SHP77 treated with DMSO at 0.1 percent for 48 hours (cell line): ENCODE data around the gene PDCD11.

Source experiments
- DNase-seq: peaks from one replicate; lab custom pipeline; 2025; lab: John Stamatoyannopoulos, UW

Gene PDCD11

GRCh38 chr10:103417601-103418000, 21.2 kb downstream of the PDCD11 start:
- no peak for DNase-seq

GRCh38 chr10:103419101-103419500, 22.7 kb downstream of the PDCD11 start:
- DNase-seq: no peak

DNA sequence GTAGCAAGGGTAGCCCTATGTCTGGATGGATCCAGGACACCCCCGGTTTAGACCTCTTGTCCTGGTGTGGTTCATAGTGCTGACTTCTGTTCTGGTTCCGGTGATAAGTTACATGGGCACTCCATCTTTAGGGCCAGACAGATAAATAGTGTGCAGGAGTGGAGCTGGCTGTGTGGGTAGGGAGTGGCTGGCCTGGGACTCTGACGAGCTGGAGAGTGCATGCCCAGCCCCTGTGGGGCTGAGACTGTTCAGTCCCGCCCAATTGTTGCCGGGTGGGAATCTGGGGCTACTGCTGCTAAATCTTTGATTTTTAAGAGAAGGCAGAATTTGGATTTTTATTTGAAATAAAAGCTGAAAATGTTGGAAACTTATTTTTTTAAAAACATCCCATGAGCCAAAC, 27.3 kb downstream of the PDCD11 start:
- no peak for DNase-seq

GRCh38 chr10:103427866-103428265, 31.4 kb downstream of the PDCD11 start:
- no peak for DNase-seq

DNA sequence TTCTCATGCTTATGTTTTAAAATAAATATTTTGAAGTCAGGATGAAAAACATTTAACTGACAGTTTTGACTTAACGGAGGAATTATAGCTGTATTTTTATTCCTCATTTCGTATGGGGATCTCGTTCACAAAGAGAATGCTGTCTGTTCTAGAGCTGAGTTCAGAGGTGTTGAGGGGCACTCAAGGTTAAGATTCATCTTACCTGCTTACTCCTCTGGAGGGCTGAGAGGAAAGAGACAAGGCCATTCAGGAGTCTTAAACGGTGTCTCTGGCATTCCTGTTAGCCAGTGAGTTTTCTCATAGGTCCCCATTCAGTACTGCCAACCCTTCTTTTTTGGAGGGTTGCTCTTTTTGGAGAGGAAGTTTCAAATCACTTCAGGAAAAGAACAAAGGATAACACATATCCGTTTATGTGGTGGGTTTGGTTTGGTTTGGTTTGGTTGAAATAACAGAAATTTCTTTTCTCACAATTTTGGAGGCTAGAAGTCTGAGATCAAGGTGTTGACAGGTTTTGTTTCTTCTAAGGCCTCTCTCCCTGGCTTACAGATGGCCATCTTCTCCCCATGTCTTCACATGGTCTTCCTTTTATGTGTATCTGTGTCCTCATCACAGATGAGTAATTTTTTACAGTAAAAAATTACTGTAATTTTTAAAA, 32.7 kb downstream of the PDCD11 start:
- DNase-seq: no peak

- no peak for DNase-seq
Observed at GRCh38 chr10:103429647-103430046, 33.2 kb downstream of the PDCD11 start.

DNA sequence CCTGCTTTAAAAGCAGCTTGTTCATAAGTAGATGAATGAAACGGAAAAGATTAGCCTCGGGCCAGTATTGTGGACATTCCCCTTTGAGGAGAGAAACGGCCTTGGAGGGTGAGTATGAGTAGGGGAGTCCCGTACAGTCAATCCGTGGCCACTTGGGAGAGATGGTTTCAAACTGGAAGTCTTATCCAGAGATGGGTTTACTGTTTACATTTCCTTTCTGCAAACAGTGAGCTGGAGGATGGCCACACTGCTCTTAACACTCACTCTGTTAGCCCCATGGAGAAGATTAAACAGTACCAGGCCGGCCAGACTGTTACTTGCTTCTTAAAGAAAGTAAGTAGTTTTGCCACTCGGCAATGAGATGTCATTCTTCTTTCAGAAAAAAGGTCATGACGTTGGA, 35.5 kb downstream of the PDCD11 start:
- DNase-seq: no peak

GRCh38 chr10:103433858-103434257, 37.4 kb downstream of the PDCD11 start:
- DNase-seq: no peak

GRCh38 chr10:103439776-103440175, 43.4 kb downstream of the PDCD11 start:
- DNase-seq: no peak

DNA sequence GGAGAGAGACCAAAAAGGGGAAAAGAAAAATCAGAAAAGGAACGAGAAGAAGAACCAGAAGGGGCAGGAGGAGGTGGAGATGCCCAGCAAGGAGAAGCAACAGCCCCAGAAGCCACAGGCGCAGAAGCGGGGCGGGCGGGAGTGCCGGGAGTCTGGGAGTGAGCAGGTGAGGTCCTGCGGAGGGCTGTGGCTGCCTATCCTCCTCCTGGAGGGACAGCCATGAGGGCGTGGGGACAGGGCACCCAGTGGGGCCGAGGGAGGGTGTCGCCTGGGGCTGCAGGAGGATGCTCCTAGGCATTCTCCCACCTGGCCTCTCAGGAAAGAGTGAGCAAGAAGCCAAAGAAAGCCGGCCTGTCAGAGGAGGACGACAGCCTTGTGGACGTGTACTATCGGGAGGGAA, 44.0 kb downstream of the PDCD11 start:
- no peak for DNase-seq

GRCh38 chr10:103441206-103441605, 44.8 kb downstream of the PDCD11 start:
- DNase-seq: no peak

DNA sequence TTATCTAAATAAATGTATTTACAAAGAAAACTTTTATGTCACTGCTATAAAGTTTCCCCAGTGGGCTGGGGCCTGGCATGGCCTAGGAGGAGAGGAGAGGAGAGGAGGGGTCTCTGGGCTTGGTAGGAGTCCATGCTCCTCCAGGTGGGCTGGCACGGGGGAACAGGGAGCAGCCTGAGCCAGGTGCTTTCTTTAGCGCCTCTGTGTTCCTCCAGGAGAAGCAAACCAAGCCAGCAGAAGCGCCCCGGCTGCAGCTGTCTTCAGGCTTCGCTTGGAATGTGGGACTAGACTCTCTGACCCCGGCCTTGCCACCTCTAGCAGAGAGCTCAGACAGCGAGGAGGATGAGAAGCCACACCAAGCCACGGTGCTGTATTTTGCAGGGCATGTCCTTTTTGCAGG, 45.2 kb downstream of the PDCD11 start:
- DNase-seq: no peak

DNA sequence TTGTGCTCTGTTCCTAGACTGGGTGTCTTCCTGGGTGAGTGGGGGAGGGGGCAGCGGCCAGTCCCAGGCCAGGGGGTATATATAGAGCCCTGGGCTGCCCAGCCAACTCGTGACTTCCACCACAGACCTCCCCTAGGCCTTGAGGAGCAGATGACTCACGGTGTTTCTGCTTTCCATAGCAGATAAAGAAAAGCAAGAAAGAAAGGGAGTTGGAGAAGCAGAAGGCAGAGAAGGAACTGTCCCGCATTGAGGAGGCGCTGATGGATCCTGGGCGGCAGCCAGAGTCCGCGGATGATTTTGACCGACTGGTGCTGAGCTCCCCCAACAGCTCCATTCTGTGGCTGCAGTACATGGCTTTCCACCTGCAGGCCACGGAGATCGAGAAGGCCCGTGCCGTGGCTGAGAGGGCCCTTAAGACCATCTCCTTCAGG, 45.6 kb downstream of the PDCD11 start:
- DNase-seq: no peak

DNA sequence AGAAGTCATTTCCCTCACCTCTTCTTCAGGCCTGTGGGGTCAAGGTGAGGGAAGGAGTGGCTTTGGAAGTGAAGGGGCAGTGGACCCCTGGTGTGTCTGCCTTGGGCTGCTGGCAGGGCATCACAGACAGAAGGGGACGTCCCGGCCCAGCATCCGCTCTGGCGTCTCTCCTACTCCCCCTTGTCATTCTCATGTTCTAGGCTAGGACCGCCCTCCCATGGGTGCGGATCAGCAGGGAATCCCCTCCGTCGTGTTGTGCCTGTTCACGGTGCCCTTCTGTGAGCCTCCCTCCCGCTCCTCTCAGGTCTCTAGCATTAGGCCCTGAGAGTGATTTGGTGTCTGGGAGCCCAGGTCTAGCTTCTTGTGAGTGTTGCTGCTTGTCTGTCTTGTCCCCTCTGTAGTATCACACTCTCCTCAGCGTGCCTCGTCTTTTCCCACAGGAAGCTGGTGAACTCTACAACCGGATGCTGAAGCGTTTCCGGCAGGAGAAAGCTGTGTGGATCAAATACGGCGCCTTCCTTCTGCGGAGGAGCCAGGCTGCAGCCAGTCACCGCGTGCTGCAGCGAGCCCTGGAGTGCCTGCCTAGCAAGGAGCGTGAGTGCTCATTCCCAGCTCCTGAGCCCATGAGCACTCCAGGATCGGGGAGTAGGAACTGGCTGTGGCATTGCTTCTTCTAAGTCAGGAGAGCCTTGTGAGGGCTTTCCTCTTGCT, 47.2 kb downstream of the PDCD11 start:
- DNase-seq: no peak

GRCh38 chr10:103444478-103444877, 48.1 kb downstream of the PDCD11 start:
- no peak for DNase-seq

DNA sequence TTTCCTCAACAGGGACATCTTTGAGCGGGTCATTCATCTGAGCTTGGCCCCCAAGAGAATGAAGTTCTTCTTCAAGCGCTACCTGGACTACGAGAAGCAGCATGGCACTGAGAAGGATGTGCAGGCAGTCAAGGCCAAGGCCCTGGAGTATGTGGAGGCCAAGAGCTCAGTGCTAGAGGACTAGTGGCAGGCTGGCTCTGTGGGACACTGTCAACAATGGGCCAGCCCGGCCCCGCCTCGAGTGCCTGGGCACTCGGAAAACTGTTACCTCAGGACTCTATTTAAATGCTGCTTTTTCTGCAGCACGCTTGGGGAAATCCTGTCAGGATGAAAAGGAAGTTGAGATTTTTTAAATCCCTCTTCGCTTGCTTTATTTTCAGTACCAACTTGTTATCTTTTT, 48.9 kb downstream of the PDCD11 start:
- DNase-seq: no peak

GRCh38 chr10:103445767-103446567, 49.5 kb downstream of the PDCD11 start:
- DNase-seq: no peak

DNA sequence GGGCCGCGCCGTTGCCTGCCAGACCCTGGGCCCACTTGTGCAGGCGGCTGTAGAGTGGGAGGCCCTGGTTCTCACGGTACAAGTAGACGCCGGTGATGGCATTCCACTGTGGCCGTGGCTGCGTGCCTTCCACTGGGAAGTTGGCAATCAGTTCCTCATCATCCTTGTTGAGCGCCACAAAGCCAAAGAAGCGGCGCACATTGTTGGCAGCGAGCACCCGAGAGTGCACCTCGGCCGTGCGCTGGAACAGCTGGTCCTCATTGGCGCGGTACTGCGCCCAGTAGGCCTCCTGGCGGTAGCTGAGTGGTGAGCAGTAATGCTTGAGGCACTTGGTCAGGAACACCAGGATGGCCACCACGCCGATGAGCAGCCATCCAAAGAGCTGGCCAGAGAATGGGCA, 50.8 kb downstream of the PDCD11 start:
- no peak for DNase-seq

GRCh38 chr10:103448746-103449145, 52.3 kb downstream of the PDCD11 start:
- no peak for DNase-seq

GRCh38 chr10:103449208-103450144, 53.0 kb downstream of the PDCD11 start:
- no peak for DNase-seq

DNA sequence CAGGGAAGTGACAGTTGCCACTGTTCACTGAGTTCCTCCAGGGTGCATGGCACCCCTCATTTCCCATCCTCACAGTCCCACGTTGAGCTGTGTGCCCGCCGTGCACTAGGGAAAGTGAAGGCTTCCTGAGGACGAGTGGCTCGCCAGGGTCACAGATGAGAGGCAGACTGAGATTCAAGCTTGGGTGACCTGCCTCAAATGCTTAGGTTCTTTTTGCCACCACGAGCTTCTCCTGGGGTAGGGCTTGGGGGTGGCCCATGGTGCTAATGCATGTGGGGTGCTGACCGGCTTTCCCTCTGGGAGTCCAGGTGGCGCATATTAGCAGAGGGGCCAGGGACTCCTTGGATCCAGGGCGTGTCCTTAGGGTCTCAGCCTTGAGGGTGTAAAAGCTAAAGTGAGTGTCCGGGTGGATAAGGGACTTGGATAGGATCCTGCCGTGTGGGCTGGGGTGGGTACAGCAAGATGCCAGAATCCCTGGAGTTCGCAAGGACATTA, 53.8 kb downstream of the PDCD11 start:
- no peak for DNase-seq
